Hindlimb muscle (tissue), 1 donor: ENCODE results near the gene KIF14. TPM values are rescaled to one million over a fixed set of nuclear protein-coding genes. Genes with fewer than 3 reads are reported as not detected.
"Not testable (repeated sequence)": the region's sequence is repeated elsewhere in the genome, so short reads cannot be mapped to it uniquely, and the experiment has no call there.

Source experiments
- DNase-seq: peaks from one replicate; pipeline ENCODE4 v3.0.0-alpha.2; 2013
- polyA plus RNA-seq: library from polyadenylated mRNA; unstranded; fragments of 120-200 nt; gene quantifications from one replicate; pipeline ENCODE4 v1.2.1, GENCODE V29; 2013; ENCODE audit not compliant: insufficient read length

The KIF14 gene
- polyA plus RNA-seq, 1 donor, result 2.1 TPM

DNA sequence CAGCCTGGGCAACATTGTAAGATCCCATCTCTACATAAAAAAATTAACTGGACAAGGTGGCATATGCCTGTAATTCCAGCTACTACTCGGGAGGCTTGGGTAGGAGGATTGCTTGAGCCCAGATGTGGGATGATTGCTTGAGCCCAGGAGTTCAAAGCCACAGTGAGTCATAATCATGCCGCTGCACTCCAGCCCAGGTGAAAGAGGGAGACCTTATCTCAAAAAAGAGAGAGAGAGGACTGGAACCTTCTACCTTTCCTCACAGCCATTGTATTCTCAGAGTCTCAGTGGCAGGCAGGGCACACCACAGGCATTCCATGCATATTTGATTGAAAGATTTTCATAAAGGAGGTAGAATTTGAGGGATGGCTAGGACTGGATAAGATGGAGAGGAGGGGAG is 78.4 kb downstream of the KIF14 start:
- DNase-seq, result no peak

DNA sequence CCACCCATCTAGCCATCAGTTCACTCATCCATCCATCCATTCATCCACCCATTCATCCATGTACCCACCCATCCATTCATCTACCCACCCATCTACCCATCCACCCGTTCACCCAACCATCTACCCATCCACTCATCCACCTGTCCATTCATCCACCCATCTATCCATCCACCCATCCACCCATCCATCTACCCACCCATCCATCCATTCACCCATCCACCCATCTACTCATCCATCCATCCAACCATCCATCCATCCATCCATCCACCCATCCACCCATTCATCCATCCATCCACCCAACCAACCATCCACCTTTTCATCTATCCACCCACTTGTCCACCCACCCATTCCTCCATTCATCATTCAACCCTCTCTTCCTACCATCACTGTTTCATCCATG is 80.3 kb downstream of the KIF14 start:
- DNase-seq, result no peak

DNA sequence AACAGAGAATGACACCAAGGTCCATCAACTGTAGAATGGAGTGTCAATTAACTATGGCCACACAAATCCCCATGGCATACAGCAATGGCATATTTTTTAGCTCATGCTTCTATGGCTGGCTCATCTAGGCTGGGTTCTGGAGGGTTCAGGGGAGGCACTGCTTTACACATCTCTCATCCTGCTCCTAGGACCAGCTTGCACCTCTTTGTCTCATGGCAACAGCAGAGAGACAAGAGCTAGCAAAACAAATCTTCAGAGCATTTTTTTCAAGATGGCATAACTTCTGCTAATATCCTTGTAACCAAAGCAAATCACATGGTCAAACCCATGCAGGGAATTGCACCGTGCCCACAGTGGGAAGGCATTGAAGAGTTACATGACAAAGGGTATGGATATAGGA is 82.4 kb downstream of the KIF14 start:
- no peak for DNase-seq

DNA sequence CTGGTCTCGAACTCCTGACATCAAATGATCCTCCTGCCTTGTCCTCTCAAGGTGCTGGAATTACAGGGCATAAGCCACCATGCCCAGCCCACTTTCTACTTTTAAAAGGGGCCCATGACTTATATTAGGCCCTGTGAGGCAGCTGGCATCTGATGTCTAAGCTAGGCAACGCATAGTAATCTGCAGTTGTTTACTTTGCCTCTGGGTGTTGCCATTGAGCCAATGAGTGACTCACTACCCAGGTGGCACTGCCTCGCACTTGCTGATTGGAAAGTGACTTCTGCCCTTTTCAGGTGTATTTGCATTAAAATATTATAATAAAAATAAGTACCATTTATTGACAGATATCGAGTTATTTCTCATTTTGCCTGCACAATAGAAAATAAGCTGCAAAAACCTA is 84.9 kb downstream of the KIF14 start:
- DNase-seq, result no peak

DNA sequence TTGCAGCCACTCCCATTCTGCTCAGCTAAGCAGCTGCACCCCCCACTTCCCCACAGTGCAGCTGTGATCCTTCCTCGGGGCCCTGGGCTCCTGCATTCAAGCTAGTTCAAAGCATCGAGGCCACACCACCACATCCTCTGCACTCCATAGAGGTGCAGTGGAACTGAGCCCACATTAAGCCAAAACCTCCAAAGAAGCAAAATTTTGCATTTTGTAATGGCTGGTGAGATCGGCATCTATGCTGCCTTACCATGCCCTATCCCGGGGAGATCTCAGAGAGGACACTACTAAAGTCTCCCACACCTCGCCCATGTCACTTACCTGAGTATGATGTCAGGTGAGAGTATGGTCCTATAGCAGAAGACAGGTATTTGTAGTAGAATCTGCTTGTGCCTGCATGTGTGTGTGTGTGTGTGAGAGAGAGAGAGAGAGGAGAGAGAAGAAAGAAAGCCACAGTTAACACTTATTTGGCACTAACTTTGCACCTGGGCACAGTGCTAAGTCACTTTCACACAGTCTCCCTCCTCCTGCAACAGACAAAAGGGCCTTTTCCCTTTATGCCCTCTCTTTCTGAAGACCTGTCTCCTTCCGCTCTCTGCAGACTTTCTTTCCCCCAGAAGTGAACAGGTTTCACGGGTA is 89.8 kb downstream of the KIF14 start:
- no peak for DNase-seq

DNA sequence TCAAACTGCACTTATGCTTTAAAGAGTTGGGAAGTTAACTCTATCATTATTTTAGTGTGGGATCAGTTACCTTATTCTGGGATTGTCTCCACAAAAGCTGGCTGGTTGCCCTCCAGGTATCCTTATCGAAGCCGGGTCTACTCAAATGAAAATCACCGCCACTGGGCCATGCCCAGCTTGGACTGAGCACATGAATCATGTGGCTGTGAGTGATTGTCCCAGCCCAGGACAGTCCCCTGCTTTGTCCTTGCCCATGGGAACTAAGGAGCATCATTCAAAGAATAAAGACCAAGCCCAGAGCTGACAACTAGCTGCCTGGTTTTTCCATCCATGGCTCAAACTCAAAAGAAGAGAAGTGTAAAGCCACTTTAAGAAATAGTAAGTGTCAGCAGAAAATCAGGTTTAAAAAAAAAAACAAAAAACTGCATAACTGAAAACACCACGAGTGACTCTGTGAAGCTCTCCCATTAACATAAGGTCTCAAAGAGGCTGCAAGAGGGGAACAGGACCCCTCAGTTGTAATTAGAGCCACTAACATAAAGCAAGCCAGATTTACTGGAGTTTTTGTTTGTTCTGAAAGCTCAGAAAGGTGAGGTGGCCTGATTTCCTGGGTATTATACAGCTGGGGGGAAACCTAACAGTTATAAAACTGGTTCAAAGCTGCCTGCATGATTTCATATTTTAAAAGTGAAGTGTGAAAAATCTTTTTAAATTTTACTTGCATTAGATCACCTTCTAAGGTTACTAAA is 91.5 kb downstream of the KIF14 start:
- no peak for DNase-seq

DNA sequence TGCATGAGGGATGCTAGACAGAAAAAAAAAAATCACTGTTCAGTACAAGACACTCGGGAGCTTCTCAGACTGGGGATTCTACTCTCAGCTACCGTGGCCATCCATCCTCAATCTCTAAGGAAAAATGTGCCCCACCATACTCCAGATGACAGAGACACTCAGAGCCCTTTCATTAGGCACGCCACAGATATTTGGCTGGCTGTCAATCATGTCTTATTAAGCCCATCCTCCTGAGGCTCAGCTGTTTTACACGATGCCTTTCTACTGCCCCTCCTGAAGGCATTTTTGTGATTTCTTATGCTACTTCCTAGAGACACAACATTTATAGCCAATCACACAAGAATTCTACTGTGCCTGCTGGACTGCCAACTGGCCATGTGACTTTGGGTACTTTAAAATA is 92.9 kb downstream of the KIF14 start:
- no peak for DNase-seq

DNA sequence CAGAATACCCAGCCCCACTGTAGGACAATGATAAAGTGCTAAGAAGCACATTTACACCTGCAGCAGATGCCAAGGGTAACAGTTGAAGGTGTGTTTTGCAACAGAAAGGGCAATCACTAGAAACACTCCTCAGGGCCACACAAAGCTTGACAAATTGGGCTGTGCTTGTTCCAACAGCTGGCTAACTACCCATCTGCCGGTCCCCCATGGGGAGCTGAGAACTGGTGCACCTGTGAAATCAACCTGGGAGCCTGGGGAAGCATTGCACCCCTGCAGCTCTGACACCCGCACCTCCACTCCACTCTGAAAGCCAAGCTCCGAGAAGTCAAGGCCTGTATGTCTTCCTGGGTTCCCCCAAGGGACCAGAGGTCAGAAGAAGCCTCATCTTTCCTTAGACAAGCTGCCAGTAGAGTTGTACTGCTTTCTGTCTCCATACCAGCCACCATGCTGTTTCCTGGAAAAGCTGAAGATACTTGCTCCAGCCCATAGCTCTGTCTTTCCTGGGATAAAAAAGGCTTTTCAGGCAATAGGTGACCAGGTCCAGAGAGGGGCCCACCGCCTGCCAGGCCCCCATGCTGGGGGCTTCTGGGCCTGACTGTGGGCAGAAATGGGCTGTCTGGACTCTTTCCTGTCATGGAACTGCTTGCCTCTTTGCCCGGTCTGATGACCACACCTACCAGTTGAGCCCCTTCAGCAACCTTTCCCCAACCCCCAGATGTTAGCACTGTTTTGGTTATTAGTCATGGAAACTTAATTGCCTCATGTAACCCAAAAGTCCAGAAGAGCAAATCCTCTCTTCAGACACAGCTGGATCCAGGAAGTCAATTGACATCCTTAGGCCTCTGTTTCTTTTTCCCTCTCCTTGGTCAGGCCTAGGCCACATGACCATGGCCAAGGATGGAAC is 93.6 kb downstream of the KIF14 start:
- DNase-seq, result no peak

DNA sequence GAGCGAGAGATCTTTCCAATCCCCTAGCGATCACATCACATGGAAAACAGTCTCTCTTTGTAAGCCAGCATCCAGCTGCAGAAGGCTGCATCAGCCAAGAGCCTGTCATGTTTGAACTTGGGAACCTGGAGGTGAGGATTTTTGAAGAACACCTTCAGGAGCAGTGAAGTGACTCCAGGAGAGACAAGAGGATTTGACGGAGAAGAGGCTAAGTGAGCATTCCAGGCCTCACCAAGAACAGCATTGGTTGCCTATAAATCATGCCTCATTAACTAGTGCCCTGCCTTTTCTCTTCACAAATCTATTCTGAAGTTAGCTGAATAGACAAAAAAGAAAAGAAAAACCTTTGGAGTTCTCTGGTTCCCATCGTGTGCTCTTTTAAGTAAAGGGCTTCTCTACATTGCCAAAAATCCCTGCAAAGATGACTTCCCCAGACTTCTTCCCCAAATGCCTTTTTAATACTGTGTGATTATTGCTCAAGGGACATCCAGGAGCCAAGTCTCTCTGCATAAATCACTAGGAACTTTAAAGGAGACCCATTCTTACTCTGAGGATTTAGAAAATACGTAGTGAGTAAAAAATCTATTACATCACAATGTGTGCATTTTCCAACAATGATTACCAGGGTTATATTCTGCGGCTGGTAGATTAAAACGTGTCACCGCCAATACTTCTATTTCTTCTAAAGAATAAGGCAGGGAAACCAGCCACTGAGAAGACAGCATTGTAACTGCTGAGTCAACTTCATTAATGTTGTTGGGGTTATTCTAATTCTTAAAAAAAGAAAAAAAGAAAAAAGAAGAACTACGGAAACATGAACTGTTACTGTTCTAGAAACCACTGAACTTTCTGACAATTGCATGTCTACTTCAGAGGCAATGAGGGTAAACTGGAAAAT is 95.2 kb downstream of the KIF14 start:
- peak; percentile 68 for DNase-seq

DNA sequence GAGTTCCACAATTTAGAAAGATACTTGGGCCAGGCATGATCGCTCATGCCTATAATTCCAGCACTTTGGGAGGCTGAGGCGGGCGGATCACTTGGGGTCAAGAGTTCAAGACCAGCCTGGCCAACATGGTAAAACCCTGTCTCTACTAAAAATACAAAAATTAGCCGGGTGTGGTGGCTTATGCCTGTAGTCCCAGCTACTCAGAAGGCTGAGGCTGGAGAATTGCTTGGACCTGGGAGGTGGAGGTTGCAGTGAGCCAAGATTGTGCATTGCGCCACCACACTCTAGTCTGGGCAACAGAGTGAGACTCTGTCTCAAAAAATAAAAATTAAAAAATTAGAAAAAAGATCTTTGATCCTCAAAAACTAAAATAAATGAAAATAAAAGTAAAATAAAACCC is 96.0 kb downstream of the KIF14 start:
- not testable (repeated sequence) for DNase-seq

DNA sequence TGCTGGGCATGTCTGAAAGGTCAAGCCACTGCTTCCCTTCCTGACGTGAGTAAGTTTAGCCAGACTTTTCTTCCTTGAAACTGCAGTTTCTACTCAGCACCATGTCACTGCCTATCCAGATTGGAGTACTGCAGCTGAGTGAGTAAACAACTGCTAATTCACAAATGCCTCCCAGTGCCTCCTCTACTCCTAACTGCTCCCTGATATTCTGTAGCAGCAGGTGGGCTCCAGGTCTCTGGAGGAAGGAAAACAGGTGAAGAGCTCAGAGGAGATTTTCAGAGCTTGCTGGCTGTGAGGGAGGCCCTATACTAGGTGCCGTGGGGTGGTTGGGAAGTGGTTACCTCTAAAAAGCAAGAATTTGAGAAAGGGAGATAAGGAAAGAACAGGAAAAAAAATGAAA is 96.5 kb downstream of the KIF14 start:
- no peak for DNase-seq

DNA sequence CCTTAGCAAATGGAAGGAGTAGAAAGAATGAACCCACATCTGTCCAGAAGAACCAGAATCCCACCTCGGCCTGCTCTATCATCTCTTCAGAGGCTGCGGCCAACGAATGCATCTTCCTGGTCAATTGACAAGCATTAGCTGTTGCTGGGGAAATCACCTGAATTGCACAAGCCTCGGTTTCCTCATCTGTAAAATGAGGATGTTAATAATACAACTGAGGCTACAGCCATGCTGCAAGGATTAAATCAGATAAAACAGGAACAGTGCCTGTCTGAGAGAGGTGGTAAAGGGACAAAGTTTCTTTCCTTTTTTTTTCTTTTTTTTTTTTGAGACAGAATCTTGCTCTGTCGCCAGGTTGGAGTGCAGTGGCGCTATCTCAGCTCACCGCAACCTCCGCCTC is 99.8 kb downstream of the KIF14 start:
- no peak for DNase-seq

DNA sequence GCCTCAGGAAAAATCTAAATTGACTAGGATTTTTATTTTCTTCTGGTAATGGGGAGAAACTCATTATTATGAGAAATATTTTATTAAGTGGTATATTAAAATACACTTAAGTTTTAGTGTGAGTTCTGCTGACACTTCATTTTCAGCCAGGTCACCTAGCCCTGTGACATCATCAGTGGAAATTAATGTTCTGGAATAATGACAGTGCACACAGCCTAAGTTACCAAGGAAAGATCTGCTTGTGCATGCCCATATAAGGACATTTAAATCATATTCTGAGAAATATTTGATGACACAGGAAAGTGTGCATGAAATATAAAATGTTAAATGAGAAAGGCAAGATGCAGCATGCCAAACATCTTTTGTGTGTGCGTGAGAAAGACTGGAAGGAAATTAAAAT is 102.0 kb downstream of the KIF14 start:
- DNase-seq, result no peak

DNA sequence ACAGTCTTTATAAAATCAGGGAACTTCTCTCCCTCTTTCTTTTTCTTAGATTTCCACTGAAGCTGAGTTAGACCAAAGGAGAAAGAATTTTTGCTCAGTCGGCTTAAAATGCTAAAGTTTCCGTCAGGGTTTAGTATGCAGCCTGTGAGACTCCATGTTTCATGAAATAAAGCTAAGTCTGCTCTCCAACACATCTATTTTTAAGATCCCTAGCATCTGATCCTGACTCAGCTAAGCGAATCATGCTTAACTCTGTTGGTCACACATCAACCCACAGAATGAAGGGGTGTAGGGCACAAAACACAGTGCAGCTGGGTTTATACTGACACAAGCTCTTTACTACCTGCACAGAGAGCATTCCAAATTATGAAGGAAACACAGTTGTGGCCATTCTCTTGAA is 108.4 kb downstream of the KIF14 start:
- DNase-seq, result no peak

DNA sequence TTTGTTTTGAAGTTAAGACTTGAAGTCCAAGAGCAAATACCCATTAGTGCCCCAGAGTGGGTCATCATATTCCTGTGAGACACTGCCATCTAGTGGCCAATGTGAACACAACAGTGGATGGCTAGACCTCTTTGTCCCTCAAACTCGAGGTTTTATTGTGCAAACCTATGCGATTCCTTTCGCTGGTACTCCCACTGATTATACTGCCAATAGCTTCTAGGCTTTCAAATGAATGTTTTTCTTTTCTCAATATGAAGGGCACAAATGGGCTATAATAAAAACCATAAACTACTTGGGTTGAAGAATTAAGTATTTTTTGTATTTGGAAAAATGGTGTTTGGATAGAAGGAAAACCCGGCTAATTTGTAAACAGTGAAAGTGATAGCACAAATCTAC is 110.3 kb downstream of the KIF14 start:
- peak; percentile 66 for DNase-seq

DNA sequence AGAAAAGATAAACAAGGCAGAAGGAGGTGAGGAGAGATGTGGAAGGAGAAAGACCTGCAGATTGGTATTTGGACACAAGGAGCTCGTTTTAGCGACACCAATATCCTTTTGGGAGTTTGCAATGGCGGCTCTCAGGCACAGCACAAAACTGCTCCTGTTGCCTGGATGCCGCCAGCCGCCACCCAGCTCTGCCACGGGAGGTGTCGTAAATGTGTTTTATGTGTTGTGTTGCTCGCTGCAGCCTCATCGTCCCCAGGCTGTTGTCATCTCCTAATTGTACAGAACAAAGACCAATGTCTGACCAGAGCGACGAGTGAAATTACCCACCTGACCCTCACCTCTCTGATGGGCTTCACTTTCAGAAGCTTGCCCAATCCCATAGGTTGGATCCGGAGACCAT is 114.1 kb downstream of the KIF14 start:
- no peak for DNase-seq

DNA sequence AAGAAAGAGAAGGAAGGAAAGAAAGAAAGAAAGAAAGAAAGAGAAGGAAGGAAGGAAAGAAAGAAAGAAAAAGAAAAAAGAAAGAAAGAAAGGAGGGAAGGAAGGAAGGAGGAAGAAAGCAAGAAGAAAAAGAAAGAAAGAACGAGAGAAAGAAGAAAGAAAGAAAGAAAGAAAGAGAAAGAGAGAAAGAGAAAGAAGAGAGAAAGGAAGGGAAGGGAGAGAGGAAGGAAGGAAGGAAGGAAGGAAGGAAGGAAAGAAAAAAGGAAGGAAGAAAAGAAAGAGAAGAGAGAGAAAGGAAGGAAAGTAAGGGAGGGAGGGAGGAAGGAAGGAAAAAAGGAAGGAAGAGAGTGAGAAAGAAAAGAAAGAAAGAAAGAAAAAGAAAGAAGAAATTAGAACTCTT is 115.3 kb downstream of the KIF14 start:
- DNase-seq, result no peak

Other genes starting within 250 kb of the KIF14 start
- 9.7 TPM for gene ZNF281, start 210.7 kb downstream of the KIF14 start, polyA plus RNA-seq
- 19.7 TPM for gene DDX59, start 49.2 kb upstream of the KIF14 start, polyA plus RNA-seq
- 16.4 TPM for gene CAMSAP2, start 118.1 kb upstream of the KIF14 start, polyA plus RNA-seq